Adrenal gland (tissue), 19 donors: Measurements from ENCODE around the gene PINK1. TPM values are rescaled to one million over a fixed set of nuclear protein-coding genes. Genes with fewer than 3 reads are reported as not detected.

ENCODE experiments used
- DNase-seq, 7 donors: peaks; one replicate each; pipeline ENCODE4 v3.0.0-alpha.2; 2019 to 2020
- H3K27ac ChIP-seq, 5 donors: fragments of 200-600 bp; sonication (generic) in 4 of 5; 1 replicate in 3 of 5; 2 replicates in 2 of 5; pipeline versions ENCODE4 v1.5.1 to v1.8.0; 2016 to 2020; ENCODE audit warnings: mild to moderate bottlenecking in 1 of 5
- H3K27me3 ChIP-seq: fragments of 200-600 bp; 2 replicates; pipeline ENCODE4 v1.8.0; 2021
- H3K36me3 ChIP-seq, 2 donors: fragments of 200-600 bp; replicated peaks in 1 of 2; 1 replicate in 1 of 2; 2 replicates in 1 of 2; pipeline versions ENCODE4 v1.5.1 to v1.8.0; 2018 to 2022
- H3K4me1 ChIP-seq, 2 donors: fragments of 200-600 bp; replicated peaks in 1 of 2; 1 replicate in 1 of 2; 2 replicates in 1 of 2; pipeline versions ENCODE4 v1.5.1 to v1.8.0; 2018 to 2021
- H3K4me3 ChIP-seq, 4 donors: fragments of 200-600 bp; sonication (generic) in 3 of 4; one replicate each; pipeline ENCODE4 v1.5.1; 2016 to 2018
- H3K9me3 ChIP-seq, 3 donors: fragments of 200-600 bp; sonication (generic) in 1 of 3; replicated peaks in 1 of 3; 1 replicate in 2 of 3; 2 replicates in 1 of 3; pipeline versions ENCODE4 v1.5.1 to v1.8.0; 2016 to 2021
- POLR2A ChIP-seq, 2 donors: fragments of 450-650 bp; IDR thresholded peaks; one replicate each; pipeline ENCODE4 v1.6.1; 2017; ENCODE audit warnings: antibody characterized with exemption in 2 of 2, mild to moderate bottlenecking in 2 of 2, moderate library complexity in 1 of 2
- WGBS, 4 donors: extraction: QIAGEN DNeasy Blood & Tissue Kit in 2 of 4; methylation state at CpG; one replicate each; pipeline versions ENCODE4 v1.1.5 to v1.1.7; 2013 to 2017; 5-methylcytosine and 5-hydroxymethylcytosine counted together
- intact Hi-C, 2 donors: fragments of 100-400 bp; cut with DNase I; formaldehyde crosslinking; loops; one replicate each; pipeline versions ENCODE4 v1.14.1 to v1.15.0; 2022 to 2023
- long read RNA-seq, 10 donors: library from polyadenylated mRNA in 3 of 10; unstranded in 2 of 10; stranded (forward) in 1 of 10; transcript quantifications; one replicate each; pipeline ENCODE4 v2.0.0 and lab custom pipeline, GENCODE V29; 2021 to 2026
- polyA plus RNA-seq, 3 donors: library from polyadenylated mRNA; stranded (reverse); fragments of 200-250 nt in 2 of 3; fragments of 350-450 nt in 1 of 3; fragmentation: Illumina TruSeq in 1 of 3; extraction: RNeasy Lipid Tissue Mini Kit (QIAGEN cat#74804) in 1 of 3; gene quantifications; one replicate each; pipeline ENCODE4 v1.2.3, GENCODE V29; 2013 to 2014
- total RNA-seq, 9 donors: library from RNA; depleted of rRNA in 4 of 9; stranded (reverse); fragments of >200 nt in 4 of 9; fragments of 120-200 nt in 1 of 9; fragmentation: NEBNext Ultra II Directional in 1 of 9; extraction: Animal tissue kit (Norgen Biotek cat#: 25700) in 1 of 9; gene quantifications; one replicate each; pipeline versions ENCODE4 v1.1.0 to v1.2.4, GENCODE V29; 2013 to 2023
- TF ChIP-seq, protein P1 (sequence below), 6 experiments: fragments of 450-650 bp in 4 of 6; fragments of 200-600 bp in 2 of 6; sonication (generic) in 1 of 6; IDR thresholded peaks; 1 replicate in 5 of 6; 2 replicates in 1 of 6; pipeline versions ENCODE4 v1.5.1 to v1.8.0; 2016 to 2021; ENCODE audit warnings: antibody characterized with exemption in 6 of 6, mild to moderate bottlenecking in 2 of 6, moderate library complexity in 1 of 6
- donor health status: healthy with polysubstance abuse.
- donor health status: Bipolar disorder and iron deficiency.
- donor health status: DM: yes; HTN: yes; CAD: no.
- donor health status: DM: no; HTN: no; CAD: no.
- donor health status: DM: no; HTN: no; CAD: no.
- donor health status: DM: yes; HTN: yes; CAD: no.

Gene PINK1
- total RNA-seq, result 100 to 1,000 TPM in 8 of 9 donors, 10 to 100 TPM in 1; 98.4 to 586 (median 305) TPM
- polyA plus RNA-seq, result 100 to 1,000 TPM; 109 to 146 (median 118) TPM
- long read RNA-seq, donor 1, transcript PINK1-201 (8 exons, 2,660 nt), result major isoform, 12 of 283 reads
- long read RNA-seq, donor 1, partial matches to known transcripts, result 261 of 283 reads
- long read RNA-seq, donor 1, other reads (novel, unspliced or antisense), result 10 of 283 reads
- long read RNA-seq, donor 2, transcript PINK1-201 (8 exons, 2,660 nt), result major isoform, 24 of 203 reads
- long read RNA-seq, donor 2, partial matches to known transcripts, result 179 of 203 reads
- long read RNA-seq, donor 2, other reads (novel, unspliced or antisense), result 0 of 203 reads
- long read RNA-seq, donor 3, transcript PINK1-201 (8 exons, 2,660 nt), result major isoform, 11 of 186 reads
- long read RNA-seq, donor 3, partial matches to known transcripts, result 174 of 186 reads
- long read RNA-seq, donor 3, other reads (novel, unspliced or antisense), result 0 of 186 reads
- long read RNA-seq, donor 4, transcript PINK1-201 (8 exons, 2,660 nt), result major isoform, 7 of 44 reads
- long read RNA-seq, donor 4, partial matches to known transcripts, result 30 of 44 reads
- long read RNA-seq, donor 4, other reads (novel, unspliced or antisense), result 3 of 44 reads
- long read RNA-seq, donor 5, transcript PINK1-201 (8 exons, 2,660 nt), result major isoform, 1,525 of 1,667 reads
- long read RNA-seq, donor 5, partial matches to known transcripts, result 86 of 1,667 reads
- long read RNA-seq, donor 5, other reads (novel, unspliced or antisense), result 53 of 1,667 reads
- long read RNA-seq, donor 6, partial matches to known transcripts, result 22 of 25 reads
- long read RNA-seq, donor 6, other reads (novel, unspliced or antisense), result 1 of 25 reads
- long read RNA-seq, donor 7, transcript PINK1-201 (8 exons, 2,660 nt), result major isoform, 11 of 167 reads
- long read RNA-seq, donor 7, partial matches to known transcripts, result 86 of 167 reads
- long read RNA-seq, donor 7, other reads (novel, unspliced or antisense), result 70 of 167 reads
- long read RNA-seq, donor 8, transcript PINK1-201 (8 exons, 2,660 nt), result major isoform, 42 of 393 reads
- long read RNA-seq, donor 8, partial matches to known transcripts, result 349 of 393 reads
- long read RNA-seq, donor 8, other reads (novel, unspliced or antisense), result 0 of 393 reads
- long read RNA-seq, donor 9, transcript PINK1-201 (8 exons, 2,660 nt), result major isoform, 13 of 178 reads
- long read RNA-seq, donor 9, partial matches to known transcripts, result 37 of 178 reads
- long read RNA-seq, donor 9, other reads (novel, unspliced or antisense), result 128 of 178 reads
- long read RNA-seq, donor 10, transcript PINK1-201 (8 exons, 2,660 nt), result major isoform, 12 of 162 reads
- long read RNA-seq, donor 10, partial matches to known transcripts, result 145 of 162 reads
- long read RNA-seq, donor 10, other reads (novel, unspliced or antisense), result 5 of 162 reads

DNA sequence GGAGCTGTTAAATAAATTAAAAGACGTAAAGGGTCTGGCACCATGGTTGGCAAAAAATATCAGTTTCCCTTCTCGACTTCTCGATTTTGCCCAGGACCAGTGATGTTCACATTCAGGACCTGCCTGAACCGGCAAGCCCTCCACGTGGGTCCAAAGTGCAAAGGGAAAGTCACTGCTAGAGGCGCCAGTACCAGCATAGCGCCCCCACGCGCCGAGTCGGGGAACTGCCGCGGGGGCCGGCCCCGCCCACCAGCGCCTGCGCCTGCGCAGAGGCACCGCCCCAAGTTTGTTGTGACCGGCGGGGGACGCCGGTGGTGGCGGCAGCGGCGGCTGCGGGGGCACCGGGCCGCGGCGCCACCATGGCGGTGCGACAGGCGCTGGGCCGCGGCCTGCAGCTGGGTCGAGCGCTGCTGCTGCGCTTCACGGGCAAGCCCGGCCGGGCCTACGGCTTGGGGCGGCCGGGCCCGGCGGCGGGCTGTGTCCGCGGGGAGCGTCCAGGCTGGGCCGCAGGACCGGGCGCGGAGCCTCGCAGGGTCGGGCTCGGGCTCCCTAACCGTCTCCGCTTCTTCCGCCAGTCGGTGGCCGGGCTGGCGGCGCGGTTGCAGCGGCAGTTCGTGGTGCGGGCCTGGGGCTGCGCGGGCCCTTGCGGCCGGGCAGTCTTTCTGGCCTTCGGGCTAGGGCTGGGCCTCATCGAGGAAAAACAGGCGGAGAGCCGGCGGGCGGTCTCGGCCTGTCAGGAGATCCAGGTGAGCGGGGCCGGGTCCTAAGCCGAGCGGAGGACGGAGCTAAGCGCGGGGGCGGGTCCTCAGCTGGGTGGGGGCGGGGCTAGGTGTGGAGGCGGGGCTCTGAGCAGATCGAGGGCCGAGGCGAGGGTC is at the start of gene PINK1:
Gene PINK1 (plus strand): TSS at position 269 of the 875 bp plus-strand sequence. CDS start 91 bp downstream, at position 360.
- WGBS, 4 donors, result 1 to 4% (median 2%) methylated on average over 16 to 93 of the region's 93 CpGs
- intact Hi-C loops, result loop anchor here in 1 of 2 donors (2.0 kb wide), 1 partner anchor 57 kb away; no protein-coding TSS in a partner anchor
- Histone ChIP-seq H3K27ac (peak within 1 kb of the TSS; percentile 87 to 99 (median 93)), H3K4me3 (peak within 1 kb of the TSS; percentile 3 to 98 (median 71)), H3K9me3 (no peaks in the 10 kb centered on the region), H3K4me1 (peaks cover 22 to 29% of the 10 kb centered on the region in 2 donors), H3K36me3 (peaks cover 0 to 14% of the 10 kb centered on the region in 2 donors), H3K27me3 (no peaks in the 10 kb centered on the region)
- DNase-seq, result peak; percentile 82 to 94 (median 85)
- TF ChIP-seq POLR2A (IDR thresholded peaks at IDR 0.05), result peak; percentile 91 to 96
- TF ChIP-seq, protein P1, sequence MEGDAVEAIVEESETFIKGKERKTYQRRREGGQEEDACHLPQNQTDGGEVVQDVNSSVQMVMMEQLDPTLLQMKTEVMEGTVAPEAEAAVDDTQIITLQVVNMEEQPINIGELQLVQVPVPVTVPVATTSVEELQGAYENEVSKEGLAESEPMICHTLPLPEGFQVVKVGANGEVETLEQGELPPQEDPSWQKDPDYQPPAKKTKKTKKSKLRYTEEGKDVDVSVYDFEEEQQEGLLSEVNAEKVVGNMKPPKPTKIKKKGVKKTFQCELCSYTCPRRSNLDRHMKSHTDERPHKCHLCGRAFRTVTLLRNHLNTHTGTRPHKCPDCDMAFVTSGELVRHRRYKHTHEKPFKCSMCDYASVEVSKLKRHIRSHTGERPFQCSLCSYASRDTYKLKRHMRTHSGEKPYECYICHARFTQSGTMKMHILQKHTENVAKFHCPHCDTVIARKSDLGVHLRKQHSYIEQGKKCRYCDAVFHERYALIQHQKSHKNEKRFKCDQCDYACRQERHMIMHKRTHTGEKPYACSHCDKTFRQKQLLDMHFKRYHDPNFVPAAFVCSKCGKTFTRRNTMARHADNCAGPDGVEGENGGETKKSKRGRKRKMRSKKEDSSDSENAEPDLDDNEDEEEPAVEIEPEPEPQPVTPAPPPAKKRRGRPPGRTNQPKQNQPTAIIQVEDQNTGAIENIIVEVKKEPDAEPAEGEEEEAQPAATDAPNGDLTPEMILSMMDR (IDR thresholded peaks at IDR 0.05), result peak; percentile 89 to 100 (median 96)

DNA sequence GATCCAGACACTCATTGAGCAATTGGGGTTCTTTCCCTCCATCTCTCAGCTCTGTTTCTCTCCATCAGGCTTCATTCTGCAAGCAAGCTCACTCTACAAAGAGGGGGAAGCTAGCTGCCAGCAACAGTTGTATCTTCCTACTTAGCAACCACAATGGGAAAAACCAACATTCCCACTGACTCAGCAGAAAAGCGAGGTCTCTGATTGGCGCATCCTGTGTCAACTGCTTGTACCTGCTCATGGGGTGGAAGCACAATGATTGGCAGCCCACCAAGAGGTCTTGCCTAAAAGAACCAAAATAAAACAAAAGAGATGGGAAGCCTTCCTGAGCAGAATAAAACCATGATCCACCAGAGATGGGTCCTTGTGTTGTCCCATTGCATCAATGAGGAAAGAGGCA is 48.4 kb upstream of the PINK1 start:
- Histone ChIP-seq H3K4me3 (no peak overlapping the region), H3K27ac (no peak overlapping the region), H3K9me3 (no peaks in the 10 kb centered on the region), H3K36me3 (no peaks in the 10 kb centered on the region), H3K4me1 (peaks cover 1 to 9% of the 10 kb centered on the region in 2 donors), H3K27me3 (no peaks in the 10 kb centered on the region)
- DNase-seq, result no peak
- intact Hi-C loops, result no loop called here
- 72 to 92% (median 77%) methylated on average over 2 of the region's 2 CpGs for WGBS, 4 donors
- no peak for TF ChIP-seq POLR2A (IDR thresholded peaks at IDR 0.05)
- TF ChIP-seq, protein P1 (IDR thresholded peaks at IDR 0.05), result no peak

DNA sequence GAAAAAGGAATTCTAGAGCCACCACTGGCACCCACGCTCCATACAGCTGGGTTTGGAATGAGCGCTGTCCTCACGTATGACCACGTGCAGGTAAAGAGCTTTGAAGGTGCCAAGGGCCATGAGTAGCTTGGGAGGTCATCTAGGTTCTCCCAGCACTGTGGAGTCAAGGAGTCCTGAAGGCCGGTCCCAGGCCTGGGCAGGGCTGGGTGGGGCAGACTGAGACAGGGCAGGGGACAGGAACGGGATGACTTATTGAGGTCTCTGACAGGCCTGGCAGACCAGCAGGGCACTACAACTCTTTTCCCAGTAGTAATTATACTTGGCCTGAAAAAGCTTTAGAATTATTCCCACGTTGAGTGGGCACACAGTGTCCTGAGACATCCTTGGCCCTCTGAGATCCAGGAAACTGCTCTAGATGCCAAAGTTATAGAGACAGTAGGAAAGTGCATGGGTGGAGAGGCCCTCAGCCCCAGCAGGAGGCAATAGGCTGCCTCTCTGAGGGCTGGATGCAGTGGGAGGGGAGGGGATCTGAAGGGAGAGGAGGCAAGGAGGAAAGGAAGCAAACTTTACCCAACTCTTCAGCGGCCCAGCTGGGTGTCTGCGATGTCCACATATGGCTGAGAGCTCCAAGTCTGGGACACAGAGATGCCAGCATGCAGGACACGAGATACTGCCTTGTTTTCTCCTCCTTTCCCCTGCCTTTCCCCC is 46.2 kb upstream of the PINK1 start:
- Histone ChIP-seq H3K27ac (peak overlapping the region in 1 of 5 donors; percentile 77), H3K27me3 (no peaks in the 10 kb centered on the region), H3K4me1 (peaks cover 4 to 13% of the 10 kb centered on the region in 2 donors), H3K36me3 (no peaks in the 10 kb centered on the region), H3K4me3 (no peak overlapping the region), H3K9me3 (no peaks in the 10 kb centered on the region)
- intact Hi-C loops, result no loop called here
- peak in 2 of 7 donors; percentile 17 to 34 for DNase-seq
- TF ChIP-seq, protein P1 (IDR thresholded peaks at IDR 0.05), result peak in 2 of 6 experiments; percentile 16 to 18
- TF ChIP-seq POLR2A (IDR thresholded peaks at IDR 0.05), result no peak
- WGBS, 4 donors, result 68 to 81% (median 78%) methylated on average over 6 to 10 of the region's 10 CpGs
